ENCODE results near the gene TENT4A. TPM values are rescaled to one million over a fixed set of nuclear protein-coding genes. Genes with fewer than 3 reads are reported as not detected.

Gene TENT4A
- total and polyA plus RNA-seq, 2 of the 13 experiments (the other 11 are each of a cell fraction or from before 2014, with no cell fraction given): 6.3 to 13.3 TPM

DNA sequence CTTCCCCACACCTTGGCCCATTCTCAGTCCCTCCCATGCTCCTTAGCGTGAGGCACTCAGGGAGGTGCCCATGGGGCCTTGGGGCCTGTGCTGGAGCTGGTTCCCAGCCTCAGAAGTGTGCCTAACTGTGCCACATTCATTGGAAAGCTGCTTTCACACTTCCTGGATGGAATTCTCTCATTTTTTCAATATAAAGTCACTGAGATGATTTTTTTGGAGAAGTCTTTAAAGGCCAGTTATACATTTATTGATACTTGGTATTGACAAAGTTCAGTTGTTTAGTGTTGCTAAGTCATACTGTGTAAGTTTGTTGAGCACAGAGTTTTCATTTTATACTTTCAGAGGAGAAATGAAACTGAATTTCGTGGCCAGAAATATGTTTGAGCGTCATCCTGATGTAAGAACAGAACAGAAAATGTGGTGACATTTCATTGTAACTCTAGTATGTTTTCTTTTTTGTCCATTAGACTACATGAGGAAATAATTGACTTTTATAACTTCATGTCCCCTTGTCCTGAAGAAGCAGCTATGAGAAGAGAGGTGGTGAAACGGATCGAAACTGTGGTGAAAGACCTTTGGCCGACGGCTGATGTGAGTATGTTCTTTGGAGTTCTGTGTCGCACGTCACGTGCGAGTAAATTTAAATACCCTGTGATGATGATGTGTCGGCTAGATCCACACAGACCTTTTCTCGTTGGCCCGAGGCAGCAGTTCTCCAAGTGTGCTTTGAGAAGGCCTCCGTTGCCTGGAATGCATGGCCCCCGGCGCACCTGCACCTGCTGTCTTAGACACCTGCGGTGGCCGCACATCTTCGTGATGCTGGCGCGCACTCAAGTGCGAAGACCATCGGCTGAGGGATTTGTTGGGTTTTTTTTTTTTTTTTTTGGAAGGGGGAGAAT lies 24.1 kb downstream of the TENT4A start:
- Histone ChIP-seq H3K9me3 (ENCODE audit: low read length) (no peaks in the 10 kb centered on the region), H4K20me1 (ENCODE audit: insufficient read depth, low read length) (peaks cover 18% of the 10 kb centered on the region), H2AFZ (ENCODE audit: low read length) (no peak overlapping the region), H3K4me1 (ENCODE audit: insufficient read depth, low read length) (peaks cover 11% of the 10 kb centered on the region), H3K27ac (ENCODE audit: extremely low read length, insufficient read depth, low read length) (no peak overlapping the region), H3K27me3 (ENCODE audit: control insufficient read depth in 1 of 2, insufficient read depth in 2 of 2, low read length in 2 of 2) (no peaks in the 10 kb centered on the region), H3K36me3 (replicated peaks in 1 of 2; ENCODE audit: control insufficient read depth in 1 of 2, insufficient read depth in 2 of 2, low read length in 2 of 2) (peaks cover 22 to 79% of the 10 kb centered on the region in 2 experiments), H3K4me3 (replicated peaks in 1 of 3; ENCODE audit: insufficient read depth in 1 of 3, low read depth in 2 of 3, low read length in 3 of 3) (no peak overlapping the region), H3K79me2 (ENCODE audit: insufficient read depth, low read length) (peaks cover 45% of the 10 kb centered on the region), H3K4me2 (ENCODE audit: low read depth, low read length) (no peak overlapping the region), H3K9ac (ENCODE audit: insufficient read depth, low read depth, low read length) (no peak overlapping the region)
- no peak for DNase-seq (ENCODE audit: low spot score)
- intact Hi-C loops (cut with micrococcal nuclease; ENCODE audit: unreplicated experiment): no loop called here
- BruUV-seq (replicated peaks): no TSS peak
- ChIA-PET CTCF (ENCODE audit: low intra/inter-chr PET ratio, low total read pairs) (no interaction called here), POLR2A (no interaction called here)
- no peak for ATAC-seq
- WGBS (ENCODE audit: low lambda C conversion rate): 97% methylated on average over 24 of the region's 24 CpGs
- in situ Hi-C loops (cut with HindIII; ENCODE audit: extremely low pct_ligation_motif_present, low pct_unique_long_range_greater_than_20kb): loop anchor here (25.0 kb wide), 1 partner anchor 350 kb away; the partner anchor contains the start of gene MED10
- FAIRE-seq: no peak
- TF ChIP-seq YY1 (IDR thresholded peaks at IDR 0.05; ENCODE audit: insufficient read depth, insufficient replicate concordance, low read depth, low read length) (no peak), ARNTL (CRISPR knock-in tag; IDR thresholded peaks at IDR 0.05) (no peak), ZSCAN31 (CRISPR knock-in tag; IDR thresholded peaks at IDR 0.05; ENCODE audit: low read depth) (no peak)
- TF ChIP-seq, protein P1, sequence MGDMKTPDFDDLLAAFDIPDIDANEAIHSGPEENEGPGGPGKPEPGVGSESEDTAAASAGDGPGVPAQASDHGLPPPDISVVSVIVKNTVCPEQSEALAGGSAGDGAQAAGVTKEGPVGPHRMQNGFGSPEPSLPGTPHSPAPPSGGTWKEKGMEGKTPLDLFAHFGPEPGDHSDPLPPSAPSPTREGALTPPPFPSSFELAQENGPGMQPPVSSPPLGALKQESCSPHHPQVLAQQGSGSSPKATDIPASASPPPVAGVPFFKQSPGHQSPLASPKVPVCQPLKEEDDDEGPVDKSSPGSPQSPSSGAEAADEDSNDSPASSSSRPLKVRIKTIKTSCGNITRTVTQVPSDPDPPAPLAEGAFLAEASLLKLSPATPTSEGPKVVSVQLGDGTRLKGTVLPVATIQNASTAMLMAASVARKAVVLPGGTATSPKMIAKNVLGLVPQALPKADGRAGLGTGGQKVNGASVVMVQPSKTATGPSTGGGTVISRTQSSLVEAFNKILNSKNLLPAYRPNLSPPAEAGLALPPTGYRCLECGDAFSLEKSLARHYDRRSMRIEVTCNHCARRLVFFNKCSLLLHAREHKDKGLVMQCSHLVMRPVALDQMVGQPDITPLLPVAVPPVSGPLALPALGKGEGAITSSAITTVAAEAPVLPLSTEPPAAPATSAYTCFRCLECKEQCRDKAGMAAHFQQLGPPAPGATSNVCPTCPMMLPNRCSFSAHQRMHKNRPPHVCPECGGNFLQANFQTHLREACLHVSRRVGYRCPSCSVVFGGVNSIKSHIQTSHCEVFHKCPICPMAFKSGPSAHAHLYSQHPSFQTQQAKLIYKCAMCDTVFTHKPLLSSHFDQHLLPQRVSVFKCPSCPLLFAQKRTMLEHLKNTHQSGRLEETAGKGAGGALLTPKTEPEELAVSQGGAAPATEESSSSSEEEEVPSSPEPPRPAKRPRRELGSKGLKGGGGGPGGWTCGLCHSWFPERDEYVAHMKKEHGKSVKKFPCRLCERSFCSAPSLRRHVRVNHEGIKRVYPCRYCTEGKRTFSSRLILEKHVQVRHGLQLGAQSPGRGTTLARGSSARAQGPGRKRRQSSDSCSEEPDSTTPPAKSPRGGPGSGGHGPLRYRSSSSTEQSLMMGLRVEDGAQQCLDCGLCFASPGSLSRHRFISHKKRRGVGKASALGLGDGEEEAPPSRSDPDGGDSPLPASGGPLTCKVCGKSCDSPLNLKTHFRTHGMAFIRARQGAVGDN (CRISPR knock-in tag; IDR thresholded peaks at IDR 0.05): no peak
- TF ChIP-seq, protein P2, sequence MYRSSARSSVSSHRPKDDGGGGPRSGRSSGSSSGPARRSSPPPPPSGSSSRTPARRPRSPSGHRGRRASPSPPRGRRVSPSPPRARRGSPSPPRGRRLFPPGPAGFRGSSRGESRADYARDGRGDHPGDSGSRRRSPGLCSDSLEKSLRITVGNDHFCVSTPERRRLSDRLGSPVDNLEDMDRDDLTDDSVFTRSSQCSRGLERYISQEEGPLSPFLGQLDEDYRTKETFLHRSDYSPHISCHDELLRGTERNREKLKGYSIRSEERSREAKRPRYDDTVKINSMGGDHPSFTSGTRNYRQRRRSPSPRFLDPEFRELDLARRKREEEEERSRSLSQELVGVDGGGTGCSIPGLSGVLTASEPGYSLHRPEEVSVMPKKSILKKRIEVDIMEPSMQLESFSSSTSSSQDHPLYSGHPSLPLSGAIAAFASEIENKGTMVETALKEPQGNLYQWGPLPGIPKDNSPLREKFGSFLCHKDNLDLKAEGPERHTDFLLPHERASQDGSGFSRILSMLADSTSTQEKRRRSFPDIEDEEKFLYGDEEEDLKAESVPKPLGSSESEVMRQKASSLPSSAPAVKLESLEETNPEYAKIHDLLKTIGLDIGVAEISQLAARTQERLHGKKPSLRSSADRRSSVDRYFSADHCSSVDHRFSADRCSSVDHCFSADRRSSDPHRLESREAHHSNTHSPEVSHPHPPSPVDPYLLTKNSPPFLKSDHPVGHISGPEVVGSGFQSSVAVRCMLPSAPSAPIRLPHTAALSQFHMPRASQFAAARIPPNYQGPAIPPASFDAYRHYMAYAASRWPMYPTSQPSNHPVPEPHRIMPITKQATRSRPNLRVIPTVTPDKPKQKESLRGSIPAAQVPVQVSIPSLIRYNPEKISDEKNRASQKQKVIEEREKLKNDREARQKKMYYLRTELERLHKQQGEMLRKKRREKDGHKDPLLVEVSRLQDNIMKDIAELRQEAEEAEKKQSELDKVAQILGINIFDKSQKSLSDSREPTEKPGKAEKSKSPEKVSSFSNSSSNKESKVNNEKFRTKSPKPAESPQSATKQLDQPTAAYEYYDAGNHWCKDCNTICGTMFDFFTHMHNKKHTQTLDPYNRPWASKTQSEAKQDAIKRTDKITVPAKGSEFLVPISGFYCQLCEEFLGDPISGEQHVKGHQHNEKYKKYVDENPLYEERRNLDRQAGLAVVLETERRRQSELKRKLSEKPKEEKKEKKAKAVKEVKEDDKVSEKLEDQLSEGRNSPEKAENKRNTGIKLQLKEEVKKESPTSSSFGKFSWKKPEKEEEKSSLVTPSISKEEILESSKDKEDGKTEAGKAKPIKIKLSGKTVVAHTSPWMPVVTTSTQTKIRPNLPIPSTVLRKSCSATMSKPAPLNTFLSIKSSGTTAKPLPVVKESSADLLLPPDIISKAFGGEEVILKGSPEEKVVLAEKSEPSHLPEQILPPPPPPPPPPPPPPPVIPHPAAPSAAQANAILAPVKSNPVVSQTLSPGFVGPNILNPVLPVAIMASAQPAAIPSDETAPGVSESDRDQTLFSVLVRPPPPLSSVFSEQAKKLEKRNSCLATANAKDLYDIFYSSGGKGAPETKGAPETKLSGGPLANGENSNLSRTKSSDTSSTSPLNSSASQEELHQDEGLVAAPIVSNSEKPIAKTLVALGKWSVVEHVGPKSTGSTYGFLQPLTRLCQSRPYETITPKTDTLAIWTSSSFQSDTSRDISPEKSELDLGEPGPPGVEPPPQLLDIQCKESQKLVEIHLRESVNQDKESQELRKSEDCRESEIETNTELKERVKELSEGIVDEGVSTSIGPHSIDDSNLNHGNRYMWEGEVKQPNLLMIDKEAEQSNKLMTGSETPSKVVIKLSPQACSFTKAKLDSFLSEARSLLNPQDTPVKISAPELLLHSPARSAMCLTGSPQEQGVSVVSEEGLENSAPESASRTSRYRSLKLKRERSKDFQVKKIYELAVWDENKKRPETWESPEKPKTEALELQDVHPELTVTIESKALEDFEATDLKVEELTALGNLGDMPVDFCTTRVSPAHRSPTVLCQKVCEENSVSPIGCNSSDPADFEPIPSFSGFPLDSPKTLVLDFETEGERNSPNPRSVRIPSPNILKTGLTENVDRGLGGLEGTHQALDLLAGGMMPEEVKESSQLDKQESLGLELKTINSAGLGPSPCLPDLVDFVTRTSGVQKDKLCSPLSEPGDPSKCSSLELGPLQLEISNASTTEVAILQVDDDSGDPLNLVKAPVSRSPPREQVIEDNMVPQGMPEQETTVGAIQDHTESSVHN (CRISPR knock-in tag; IDR thresholded peaks at IDR 0.05): no peak
- TF ChIP-seq, protein P3, sequence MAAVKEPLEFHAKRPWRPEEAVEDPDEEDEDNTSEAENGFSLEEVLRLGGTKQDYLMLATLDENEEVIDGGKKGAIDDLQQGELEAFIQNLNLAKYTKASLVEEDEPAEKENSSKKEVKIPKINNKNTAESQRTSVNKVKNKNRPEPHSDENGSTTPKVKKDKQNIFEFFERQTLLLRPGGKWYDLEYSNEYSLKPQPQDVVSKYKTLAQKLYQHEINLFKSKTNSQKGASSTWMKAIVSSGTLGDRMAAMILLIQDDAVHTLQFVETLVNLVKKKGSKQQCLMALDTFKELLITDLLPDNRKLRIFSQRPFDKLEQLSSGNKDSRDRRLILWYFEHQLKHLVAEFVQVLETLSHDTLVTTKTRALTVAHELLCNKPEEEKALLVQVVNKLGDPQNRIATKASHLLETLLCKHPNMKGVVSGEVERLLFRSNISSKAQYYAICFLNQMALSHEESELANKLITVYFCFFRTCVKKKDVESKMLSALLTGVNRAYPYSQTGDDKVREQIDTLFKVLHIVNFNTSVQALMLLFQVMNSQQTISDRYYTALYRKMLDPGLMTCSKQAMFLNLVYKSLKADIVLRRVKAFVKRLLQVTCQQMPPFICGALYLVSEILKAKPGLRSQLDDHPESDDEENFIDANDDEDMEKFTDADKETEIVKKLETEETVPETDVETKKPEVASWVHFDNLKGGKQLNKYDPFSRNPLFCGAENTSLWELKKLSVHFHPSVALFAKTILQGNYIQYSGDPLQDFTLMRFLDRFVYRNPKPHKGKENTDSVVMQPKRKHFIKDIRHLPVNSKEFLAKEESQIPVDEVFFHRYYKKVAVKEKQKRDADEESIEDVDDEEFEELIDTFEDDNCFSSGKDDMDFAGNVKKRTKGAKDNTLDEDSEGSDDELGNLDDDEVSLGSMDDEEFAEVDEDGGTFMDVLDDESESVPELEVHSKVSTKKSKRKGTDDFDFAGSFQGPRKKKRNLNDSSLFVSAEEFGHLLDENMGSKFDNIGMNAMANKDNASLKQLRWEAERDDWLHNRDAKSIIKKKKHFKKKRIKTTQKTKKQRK (IDR thresholded peaks at IDR 0.05; ENCODE audit: low read length): no peak

Data from HepG2 (cell line).